ENCODE data around the gene DTX3. TPM values are rescaled to one million over a fixed set of nuclear protein-coding genes. Genes with fewer than 3 reads are reported as not detected.

The DTX3 gene
- total RNA-seq, 1 experiment from 2014 or later, result 67.5 TPM

GRCh38 chr12:57576613-57577160, 27.9 kb upstream of the DTX3 start:
- Histone ChIP-seq H2BK120ac (ENCODE audit: low read depth, low read length, poor library complexity, severe bottlenecking) (no peak overlapping the region), H3K79me2 (ENCODE audit: insufficient read depth, low read length) (0 out of 2 replicates have a peak, but pooled peaks cover 2% of the 10 kb centered on the region), H3K9me3 (ENCODE audit: control insufficient read depth, low read depth, low read length) (no peaks in the 10 kb centered on the region), H3K14ac (ENCODE audit: insufficient read depth, low read length) (no peak overlapping the region), H3K27ac (ENCODE audit: insufficient read length, low read depth, low read length) (no peak overlapping the region), H3K56ac (ENCODE audit: insufficient read length, low read depth, low read length) (no peak overlapping the region), H3K18ac (ENCODE audit: insufficient read length, low read depth, low read length) (no peak overlapping the region), H3K23me2 (ENCODE audit: insufficient read length, low read depth, low read length, poor library complexity, severe bottlenecking) (no peaks in the 10 kb centered on the region), H2BK15ac (ENCODE audit: low read depth, low read length) (no peak overlapping the region), H3K79me1 (ENCODE audit: insufficient read depth, low read depth, low read length, poor library complexity, severe bottlenecking) (no peaks in the 10 kb centered on the region), H2AK5ac (ENCODE audit: insufficient read length, low read length) (no peak overlapping the region), H2AFZ (ENCODE audit: low read length) (no peak overlapping the region), H2BK5ac (ENCODE audit: insufficient read length, low read length) (no peak overlapping the region), H2BK12ac (ENCODE audit: insufficient read length, low read depth, low read length) (no peak overlapping the region), H2BK20ac (ENCODE audit: low read depth, low read length, poor library complexity, severe bottlenecking) (no peak overlapping the region), H4K8ac (replicated peaks; ENCODE audit: insufficient read length, low read depth, low read length) (no peak overlapping the region), H3T11ph (ENCODE audit: low read length) (no peak overlapping the region), H3K23ac (ENCODE audit: insufficient read length, low read depth, low read length) (no peak overlapping the region), H3K27me3 (ENCODE audit: insufficient read depth, low read length) (no peaks in the 10 kb centered on the region), H4K91ac (ENCODE audit: insufficient read length, low read depth, low read length) (no peak overlapping the region), H4K20me1 (ENCODE audit: control insufficient read depth, insufficient read depth, insufficient read length) (no peaks in the 10 kb centered on the region), H3K4me2 (ENCODE audit: insufficient read depth, insufficient read length, low read length) (no peak overlapping the region), H3K4ac (ENCODE audit: low read depth, low read length) (no peak overlapping the region), H3K9ac (ENCODE audit: extremely low read depth, insufficient read length, low read length) (no peak overlapping the region), H3K4me1 (ENCODE audit: insufficient read depth, low read length) (no peaks in the 10 kb centered on the region), H4K5ac (ENCODE audit: insufficient read length, low read depth, low read length) (no peak overlapping the region)
- DNase-seq, result no peak
- Mint-ChIP-seq H3K27ac (no peak overlapping the region), H3K4me1 (no peaks in the 10 kb centered on the region), H3K9me3 (no peaks in the 10 kb centered on the region), H3K36me3 (ENCODE audit: insufficient read depth in 1 of 3, low read depth in 3 of 3) (peaks cover 50 to 86% (median 75%) of the 10 kb centered on the region in 3 experiments; a peak in 6 of 7 replicates), H3K4me3 (no peak overlapping the region), H3K27me3 (ENCODE audit: low read depth) (no peaks in the 10 kb centered on the region)
- TF ChIP-seq CTCF (conservative IDR thresholded peaks at IDR 0.05), result no peak
- no CpG with 5 or more reads among the region's 9 CpGs for WGBS (ENCODE audit: extremely low coverage, insufficient read length, low lambda C conversion rate)
